GM12865 (cell line): ENCODE results near the gene FER1L5.

Source experiments
- DNase-seq: peaks from one replicate; pipeline ENCODE4 v3.0.0; 2010; ENCODE audit warnings: low read depth
- H3K4me3 ChIP-seq: 2 replicates; pipeline ENCODE4 v1.5.1; 2011; ENCODE audit warnings: mild to moderate bottlenecking, low read depth, low read length, control low read depth
- CTCF ChIP-seq: IDR thresholded peaks from 2 replicates; pipeline ENCODE4 v1.5.1; 2011; ENCODE audit warnings: low read length, control low read depth, low read depth, inconsistent platforms; ENCODE audit not compliant: insufficient read depth; ENCODE audit errors: missing control alignments

FER1L5 gene

GRCh38 chr2:96602330-96602823, 40.2 kb upstream of the FER1L5 start:
- no peak overlapping the region for H3K4me3 ChIP-seq
- peak; percentile 20 for DNase-seq
- peak; percentile 25 for TF ChIP-seq CTCF

- no peak for TF ChIP-seq CTCF
- DNase-seq: no peak
- H3K4me3 ChIP-seq: no peak overlapping the region
Measured at GRCh38 chr2:96604104-96604503, 38.5 kb upstream of the FER1L5 start.

- H3K4me3 ChIP-seq: no peak overlapping the region
- DNase-seq: peak; percentile 7
- TF ChIP-seq CTCF: no peak
Measured at GRCh38 chr2:96608469-96609455, 33.8 kb upstream of the FER1L5 start.

GRCh38 chr2:96616128-96616527, 26.4 kb upstream of the FER1L5 start:
- H3K4me3 ChIP-seq: no peak overlapping the region
- no peak for TF ChIP-seq CTCF
- DNase-seq: no peak

GRCh38 chr2:96616535-96616934, 26.0 kb upstream of the FER1L5 start:
- no peak overlapping the region for H3K4me3 ChIP-seq
- DNase-seq: no peak
- TF ChIP-seq CTCF: no peak

- no peak overlapping the region for H3K4me3 ChIP-seq
- no peak for DNase-seq
- no peak for TF ChIP-seq CTCF
Measured at GRCh38 chr2:96617012-96617411, 25.6 kb upstream of the FER1L5 start.
